Hematopoietic multipotent progenitor cell (in vitro differentiated cells): Measurements from ENCODE around the gene FAM83G. TPM values are rescaled to one million over a fixed set of nuclear protein-coding genes. Genes with fewer than 3 reads are reported as not detected.

Experiments
- DNase-seq, 3 donors: peaks; one replicate each; pipeline ENCODE4 v3.0.0-alpha.2; 2011 to 2015; ENCODE audit warnings: low read depth in 2 of 3, low spot score in 2 of 3
- total RNA-seq: library from RNA; depleted of rRNA; stranded (reverse); fragments of >200 nt; gene quantifications from one replicate; pipeline ENCODE4 v1.2.3, GENCODE V29; 2012

The FAM83G gene
- total RNA-seq, 1 donor, result 12.1 TPM

- DNase-seq, result no peak
Measured at GRCh38 chr17:19010729-19011505, 6.4 kb upstream of the FAM83G start.

GRCh38 chr17:19009970-19010369 is 5.4 kb upstream of the FAM83G start:
- DNase-seq, result no peak

GRCh38 chr17:19006698-19007097 is 2.1 kb upstream of the FAM83G start:
- no peak for DNase-seq

- no peak for DNase-seq
Measured at GRCh38 chr17:19005789-19006430, 1.3 kb upstream of the FAM83G start.

- no peak for DNase-seq
Measured at GRCh38 chr17:19005137-19005773, 691 bp upstream of the FAM83G start.

GRCh38 chr17:19003543-19004420 is 782 bp downstream of the FAM83G start:
- DNase-seq, result no peak

- no peak for DNase-seq
Measured at GRCh38 chr17:19002805-19003542, 1.6 kb downstream of the FAM83G start.

- DNase-seq, result no peak
Measured at GRCh38 chr17:19001907-19002590, 2.5 kb downstream of the FAM83G start.

GRCh38 chr17:19000531-19001325 is 3.8 kb downstream of the FAM83G start:
- DNase-seq, result no peak

- DNase-seq, result no peak
Measured at GRCh38 chr17:18999911-19000310, 4.7 kb downstream of the FAM83G start.

- DNase-seq, result no peak
Measured at GRCh38 chr17:18999394-18999793, 5.2 kb downstream of the FAM83G start.

GRCh38 chr17:18997650-18998196 is 6.8 kb downstream of the FAM83G start:
- DNase-seq, result no peak

- no peak for DNase-seq
Measured at GRCh38 chr17:18996458-18996857, 8.1 kb downstream of the FAM83G start.

GRCh38 chr17:18995220-18995619 is 9.3 kb downstream of the FAM83G start:
- no peak for DNase-seq

GRCh38 chr17:18994631-18995030 is 9.9 kb downstream of the FAM83G start:
- DNase-seq, result no peak

GRCh38 chr17:18993905-18994526 is 10.5 kb downstream of the FAM83G start:
- DNase-seq, result no peak

- DNase-seq, result peak in 2 of 3 donors; percentile 92 to 97
Measured at GRCh38 chr17:18992454-18993130, 12.0 kb downstream of the FAM83G start.
